GM10266 (cell line): ENCODE measurements around the gene PEX14.

ENCODE experiments used
- DNase-seq: peaks from one replicate; pipeline ENCODE4 v3.0.0; 2012; ENCODE audit errors: extremely low spot score
- TF ChIP-seq, protein P1 (sequence below): IDR thresholded peaks from 2 replicates; pipeline ENCODE4 v1.5.1; 2012; ENCODE audit warnings: mild to moderate bottlenecking, low read depth; ENCODE audit not compliant: control insufficient read depth, insufficient read depth; ENCODE audit errors: missing control alignments

The PEX14 gene

DNA sequence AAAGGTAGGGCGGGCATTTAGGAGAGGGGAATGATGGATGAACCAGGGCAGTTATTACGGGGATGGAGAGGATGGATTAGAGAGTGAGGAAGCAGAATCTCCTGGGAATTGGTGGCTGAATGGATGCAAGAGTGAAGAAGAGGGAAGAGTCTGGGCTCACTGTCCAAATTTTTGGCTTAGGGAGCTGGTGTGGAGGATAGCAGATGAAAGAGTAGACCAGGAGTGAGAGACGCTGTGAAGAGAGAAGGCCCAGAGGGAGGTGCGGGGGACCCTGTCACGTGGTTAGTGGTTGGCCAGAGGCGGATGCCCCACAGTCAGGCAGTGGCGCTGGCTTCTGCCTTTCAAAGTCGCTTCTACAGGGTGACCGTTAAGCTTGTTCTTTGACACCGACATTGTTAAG is 78.4 kb downstream of the PEX14 start:
- TF ChIP-seq, protein P1, sequence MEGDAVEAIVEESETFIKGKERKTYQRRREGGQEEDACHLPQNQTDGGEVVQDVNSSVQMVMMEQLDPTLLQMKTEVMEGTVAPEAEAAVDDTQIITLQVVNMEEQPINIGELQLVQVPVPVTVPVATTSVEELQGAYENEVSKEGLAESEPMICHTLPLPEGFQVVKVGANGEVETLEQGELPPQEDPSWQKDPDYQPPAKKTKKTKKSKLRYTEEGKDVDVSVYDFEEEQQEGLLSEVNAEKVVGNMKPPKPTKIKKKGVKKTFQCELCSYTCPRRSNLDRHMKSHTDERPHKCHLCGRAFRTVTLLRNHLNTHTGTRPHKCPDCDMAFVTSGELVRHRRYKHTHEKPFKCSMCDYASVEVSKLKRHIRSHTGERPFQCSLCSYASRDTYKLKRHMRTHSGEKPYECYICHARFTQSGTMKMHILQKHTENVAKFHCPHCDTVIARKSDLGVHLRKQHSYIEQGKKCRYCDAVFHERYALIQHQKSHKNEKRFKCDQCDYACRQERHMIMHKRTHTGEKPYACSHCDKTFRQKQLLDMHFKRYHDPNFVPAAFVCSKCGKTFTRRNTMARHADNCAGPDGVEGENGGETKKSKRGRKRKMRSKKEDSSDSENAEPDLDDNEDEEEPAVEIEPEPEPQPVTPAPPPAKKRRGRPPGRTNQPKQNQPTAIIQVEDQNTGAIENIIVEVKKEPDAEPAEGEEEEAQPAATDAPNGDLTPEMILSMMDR = no peak
- DNase-seq = no peak

DNA sequence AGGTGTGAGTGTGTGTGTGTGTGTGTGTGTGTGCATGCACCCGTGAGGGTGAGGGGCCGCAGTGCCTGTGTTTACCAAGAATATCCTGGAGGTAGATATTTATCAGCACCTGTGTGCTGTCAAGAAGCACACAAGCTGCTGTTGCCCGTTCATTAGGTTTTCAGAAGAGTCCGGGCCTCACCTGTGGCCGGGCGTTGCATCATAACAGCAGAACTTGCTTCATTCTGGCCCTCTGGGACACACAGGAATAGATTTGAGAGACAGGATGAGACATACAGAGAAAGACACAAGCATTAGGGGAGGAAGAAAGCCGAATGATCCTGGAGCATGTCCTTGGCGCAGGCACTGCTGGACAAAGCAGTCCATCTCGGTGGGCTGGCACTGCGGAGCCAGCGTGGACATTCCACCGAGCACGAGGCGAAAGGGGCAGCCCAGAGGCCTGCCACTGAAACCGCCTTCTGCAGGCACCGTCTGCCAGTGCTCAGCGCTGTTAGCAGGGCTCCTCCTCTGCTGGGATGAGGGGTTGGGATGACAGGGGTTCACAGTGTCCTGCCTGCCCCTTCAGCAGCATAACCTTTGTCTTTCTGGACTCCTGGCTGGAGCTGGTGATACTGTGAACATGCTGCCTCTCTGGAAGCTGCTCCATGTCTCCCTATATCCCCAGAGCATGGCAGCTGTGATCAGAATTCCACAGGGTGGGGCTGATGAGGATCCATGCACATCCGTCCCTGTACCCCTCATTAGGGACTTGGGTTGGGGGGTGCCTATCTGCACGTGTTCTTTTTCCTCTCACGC is 81.1 kb downstream of the PEX14 start:
- no peak for DNase-seq
- TF ChIP-seq, protein P1 = no peak

DNA sequence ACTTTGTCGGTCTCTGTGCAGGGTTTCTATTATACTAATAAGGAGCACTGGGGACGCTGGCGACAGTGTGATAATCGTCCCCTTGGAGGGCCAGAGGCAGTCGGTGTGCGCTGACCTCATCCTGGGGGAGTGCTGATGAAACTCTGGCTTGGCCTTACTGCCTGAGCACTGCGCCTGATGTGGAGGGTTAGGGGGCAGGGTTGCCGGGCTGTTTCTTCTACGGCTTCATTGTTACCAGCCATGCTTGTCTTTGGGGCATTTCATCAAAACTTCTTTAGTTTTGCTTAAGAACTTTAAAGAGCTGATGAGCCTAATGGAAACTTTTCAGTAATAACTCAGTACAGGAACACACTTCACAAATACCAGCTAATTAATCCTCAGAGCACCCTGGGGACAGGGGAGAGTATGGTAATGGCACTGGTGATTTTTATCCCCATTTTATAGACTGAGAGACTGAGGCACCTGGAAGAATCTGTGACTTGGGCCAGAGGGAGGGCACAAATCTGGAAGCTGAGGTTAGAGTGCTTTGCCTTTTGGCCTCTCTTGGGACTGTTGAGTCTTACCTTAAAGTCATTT is 81.8 kb downstream of the PEX14 start:
- TF ChIP-seq, protein P1 = no peak
- no peak for DNase-seq

DNA sequence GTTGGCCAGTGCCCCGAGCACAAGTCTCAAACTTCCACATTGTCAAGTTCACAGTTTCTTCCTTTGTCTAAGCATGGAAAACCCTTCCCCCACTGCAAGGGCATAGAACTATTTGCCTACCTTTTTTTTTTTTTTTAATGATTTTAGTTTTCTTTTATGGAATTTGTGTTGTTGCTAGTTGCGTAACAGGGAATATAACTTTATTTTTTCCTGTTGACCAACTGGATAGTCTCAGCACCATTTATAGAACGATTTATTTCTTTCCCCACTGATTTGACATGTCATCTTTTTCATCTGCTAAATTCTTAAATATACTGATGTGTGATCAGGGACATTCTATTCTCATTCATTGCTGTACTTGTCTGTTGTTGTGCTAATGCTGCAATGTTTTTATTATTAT is 83.0 kb downstream of the PEX14 start:
- no peak for DNase-seq
- TF ChIP-seq, protein P1 = no peak

DNA sequence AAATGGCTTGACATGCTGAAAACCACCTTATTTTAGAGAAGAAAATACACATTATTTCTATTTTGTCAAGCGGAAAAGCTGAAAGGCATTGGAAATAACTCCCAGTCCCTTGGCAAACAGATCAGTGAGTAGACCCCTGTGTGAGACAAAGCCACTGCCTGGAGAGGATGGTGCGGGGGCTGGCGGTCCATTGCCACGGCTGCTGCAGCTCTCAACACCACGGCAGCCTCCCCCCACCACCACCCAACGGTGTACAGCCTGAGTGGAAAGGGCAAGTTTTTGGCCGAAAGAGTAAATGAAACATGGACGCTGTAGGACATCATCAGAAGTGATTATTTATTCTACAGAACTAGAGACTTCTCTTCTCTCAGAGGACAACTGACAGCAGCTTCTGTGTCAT is 84.6 kb downstream of the PEX14 start:
- no peak for DNase-seq
- TF ChIP-seq, protein P1 = no peak

DNA sequence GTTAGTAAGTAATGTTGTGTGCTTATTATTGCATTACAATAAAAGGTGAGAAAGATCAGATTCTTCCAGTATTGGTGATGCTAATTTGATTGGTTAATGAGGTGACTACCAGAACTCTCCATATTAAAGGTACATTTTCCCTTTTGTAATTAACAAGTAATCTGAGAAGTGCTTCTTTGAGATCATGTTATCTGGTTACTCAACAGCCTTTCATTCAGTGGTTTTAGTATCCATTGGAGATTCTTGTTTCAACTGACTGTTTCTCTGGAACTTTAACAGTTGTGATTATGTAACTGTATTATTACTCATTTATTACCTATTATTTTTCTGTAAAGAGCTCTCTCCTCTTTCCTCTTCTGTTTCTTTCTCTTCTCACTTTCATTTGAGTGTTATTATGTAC is 86.7 kb downstream of the PEX14 start:
- TF ChIP-seq, protein P1 = no peak
- DNase-seq = no peak

DNA sequence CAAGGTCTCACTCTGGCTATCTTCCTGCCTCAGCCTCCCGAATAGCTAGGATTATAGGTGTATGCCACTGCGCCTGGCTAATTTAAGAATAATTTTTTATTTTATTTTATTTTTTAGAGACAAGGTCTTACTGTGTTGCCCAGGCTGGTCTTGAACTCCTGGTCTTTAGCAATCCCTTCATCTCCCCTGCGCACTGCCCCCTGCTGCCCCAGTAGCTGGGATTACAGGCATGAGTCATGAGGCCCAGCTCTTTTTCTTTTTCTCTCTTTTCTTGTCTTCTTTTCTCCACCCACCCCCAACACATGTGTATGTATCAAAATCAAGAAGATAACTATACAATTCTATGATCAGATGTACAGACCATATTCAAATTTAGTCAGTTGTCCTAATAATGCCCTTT is 87.2 kb downstream of the PEX14 start:
- TF ChIP-seq, protein P1 = no peak
- no peak for DNase-seq
